ENCODE measurements around the gene RIPOR1.
"Not testable (repeated sequence)": the region's sequence is repeated elsewhere in the genome, so short reads cannot be mapped to it uniquely, and the experiment has no call there.

The RIPOR1 gene

DNA sequence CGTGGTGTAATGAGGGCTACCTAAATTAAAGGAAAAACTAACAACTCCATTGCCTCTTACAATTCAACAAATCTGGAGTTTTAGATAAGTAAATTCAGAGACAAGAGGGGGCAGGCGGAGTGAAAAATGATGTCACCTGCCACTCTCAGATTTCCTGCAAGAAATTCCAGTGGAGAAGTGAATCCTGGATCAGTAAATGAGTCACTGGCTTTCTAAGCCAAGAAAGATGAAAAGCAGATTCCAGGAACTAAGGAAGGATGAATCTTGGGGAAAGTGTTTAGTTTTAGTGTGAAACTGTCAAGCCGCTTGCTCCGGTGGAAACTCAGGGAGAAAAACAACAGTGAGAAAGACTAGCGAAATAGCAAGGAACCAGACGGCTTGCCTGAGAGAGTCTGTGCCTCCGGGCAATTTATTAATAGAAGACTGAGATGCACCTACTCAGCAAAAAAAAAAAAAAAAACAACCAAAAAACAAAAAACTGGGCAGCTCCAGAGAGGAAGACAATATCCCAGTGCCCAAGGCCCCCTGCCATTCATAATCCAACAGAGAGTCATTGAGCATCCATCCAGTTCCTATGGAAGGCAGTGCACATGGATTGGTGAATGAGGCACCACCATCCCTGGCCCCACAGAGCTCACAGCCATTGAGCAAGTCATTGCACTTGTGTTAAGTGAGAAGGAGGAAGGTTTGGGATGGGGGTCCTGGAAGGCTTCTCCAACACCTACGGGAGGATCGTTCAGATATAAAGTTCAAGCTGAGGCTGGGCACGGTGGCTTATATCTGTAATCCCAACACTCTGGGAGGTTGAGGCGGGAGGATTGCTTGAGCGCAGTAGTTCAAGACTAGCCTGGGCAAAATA is 12.1 kb upstream of the RIPOR1 start:
- DNase-seq (ENCODE audit: low spot score) = no peak

DNA sequence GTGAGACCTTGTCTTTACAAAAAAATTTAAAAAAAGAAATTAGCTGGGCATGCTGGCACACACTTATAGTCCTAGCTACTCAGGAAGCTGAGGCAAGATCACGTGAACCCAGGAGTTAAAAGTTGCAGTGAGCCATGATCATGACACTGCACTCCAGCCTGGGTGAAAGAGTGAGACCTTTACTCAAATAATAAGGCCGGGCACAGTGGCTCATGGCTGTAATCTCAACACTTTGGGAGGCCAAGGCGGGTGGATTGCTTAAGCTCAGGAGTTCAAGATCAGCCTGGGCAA is 11.5 kb upstream of the RIPOR1 start:
- no peak for DNase-seq (ENCODE audit: low spot score)

DNA sequence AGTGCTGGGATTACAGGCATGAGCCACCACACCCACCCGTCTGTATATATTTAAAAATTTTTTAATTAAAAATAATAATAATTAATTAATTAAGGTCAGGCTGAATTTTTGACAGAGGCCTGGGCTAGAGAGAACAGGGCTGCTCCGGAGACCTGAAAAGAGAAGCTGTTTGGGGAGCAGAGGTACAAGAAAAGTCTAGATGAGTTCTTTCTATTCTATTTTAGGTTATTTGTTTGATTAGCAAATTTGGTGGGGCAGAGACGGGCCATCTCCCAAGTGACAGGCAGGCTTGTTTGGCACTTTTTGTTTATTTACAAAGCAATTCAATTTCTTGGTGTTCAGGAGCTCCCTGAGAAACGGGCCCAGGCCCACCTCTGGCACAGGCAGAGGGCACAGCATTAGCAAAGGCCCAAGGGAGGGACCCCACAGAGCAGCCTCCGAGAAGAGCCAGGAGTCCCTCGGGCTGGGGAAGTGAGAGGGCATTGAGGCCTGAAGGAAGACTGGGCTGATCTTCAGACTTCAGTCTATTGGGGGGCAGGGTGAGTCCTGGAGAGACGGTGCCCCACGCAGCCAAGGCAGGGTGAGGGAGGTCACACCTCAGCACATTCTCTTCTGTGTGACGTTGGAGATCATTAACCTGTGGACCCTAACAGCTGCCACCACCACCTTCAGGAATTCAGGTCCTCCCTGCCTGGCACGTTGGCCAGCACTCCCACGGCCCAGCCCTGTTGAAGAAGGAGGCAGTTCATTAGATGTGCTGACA is 10.8 kb upstream of the RIPOR1 start:
- DNase-seq (ENCODE audit: low spot score) = no peak

DNA sequence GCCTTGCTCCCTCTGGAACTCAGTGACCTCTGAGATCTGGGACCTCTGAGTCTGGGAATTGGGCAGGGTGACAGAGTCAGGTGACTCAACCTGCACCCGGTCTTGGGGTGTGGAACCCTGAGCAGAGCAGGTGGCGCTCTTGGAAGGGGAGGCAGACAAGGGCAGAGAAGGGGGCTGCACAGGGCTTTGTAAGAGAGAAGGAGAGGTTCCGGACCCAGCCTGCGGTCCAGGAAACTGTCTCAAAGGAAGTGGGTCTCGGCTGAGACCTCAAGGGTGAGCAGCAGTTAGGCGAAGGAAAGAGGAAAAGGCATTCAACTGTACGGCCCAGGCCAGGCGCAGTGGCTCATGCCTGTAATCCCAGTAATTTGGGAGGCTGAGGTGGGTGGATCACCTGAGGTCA is 10.0 kb upstream of the RIPOR1 start:
- DNase-seq (ENCODE audit: low spot score) = no peak

DNA sequence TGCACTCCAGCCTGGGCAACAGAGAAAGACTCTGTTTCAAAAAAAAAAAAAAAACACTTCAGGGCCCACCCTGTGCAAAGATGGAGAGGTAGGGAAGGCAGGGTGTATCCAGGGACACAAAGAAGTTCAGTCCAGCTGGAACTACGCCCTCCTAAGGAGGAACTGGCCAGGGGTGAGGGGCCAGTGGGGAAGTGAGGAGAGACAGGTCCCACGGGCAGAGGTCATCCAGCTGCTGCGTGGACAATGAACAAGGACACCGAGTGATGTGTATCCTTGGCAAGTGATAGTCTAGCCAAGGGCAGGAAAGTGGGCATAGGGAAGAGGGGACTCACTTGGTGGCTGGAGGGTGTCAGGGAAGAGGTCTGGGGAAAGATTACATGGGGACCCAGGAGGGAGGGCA is 9.4 kb upstream of the RIPOR1 start:
- DNase-seq (ENCODE audit: low spot score) = no peak

DNA sequence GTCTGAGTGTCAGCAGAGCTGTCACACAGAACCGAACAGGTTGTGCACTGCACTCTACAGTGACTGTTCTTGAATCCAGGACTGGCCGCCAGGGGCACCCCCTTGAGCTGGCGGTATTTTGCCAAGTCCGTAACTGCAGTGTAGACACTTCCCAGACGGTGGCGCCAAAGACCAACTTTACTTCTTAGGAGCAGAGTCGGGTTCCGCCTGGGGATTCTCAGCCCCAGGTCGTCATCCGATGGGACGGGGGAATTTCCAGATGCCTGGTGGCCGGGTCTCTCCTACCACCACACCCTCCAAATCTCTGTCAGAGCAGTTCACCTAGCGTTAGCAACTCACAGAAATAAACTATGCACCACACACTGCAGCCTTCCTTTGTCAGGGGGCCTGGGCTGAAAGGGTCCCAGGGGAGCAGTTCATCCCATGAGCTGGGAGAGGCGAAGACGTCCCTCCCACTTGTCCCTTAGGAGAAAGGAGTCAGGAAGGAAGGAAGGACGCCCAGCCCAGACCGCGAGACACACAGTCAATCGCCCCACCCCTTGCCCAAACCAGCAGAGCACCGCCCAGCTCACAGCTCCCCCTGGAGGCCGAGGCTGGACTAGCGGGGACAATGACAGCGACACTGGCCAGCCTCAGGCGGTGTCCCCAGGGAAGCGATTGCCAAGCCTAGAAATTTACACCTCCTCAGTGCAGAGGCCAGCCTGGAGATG is 7.4 kb upstream of the RIPOR1 start:
- DNase-seq (ENCODE audit: low spot score) = peak; percentile 92

DNA sequence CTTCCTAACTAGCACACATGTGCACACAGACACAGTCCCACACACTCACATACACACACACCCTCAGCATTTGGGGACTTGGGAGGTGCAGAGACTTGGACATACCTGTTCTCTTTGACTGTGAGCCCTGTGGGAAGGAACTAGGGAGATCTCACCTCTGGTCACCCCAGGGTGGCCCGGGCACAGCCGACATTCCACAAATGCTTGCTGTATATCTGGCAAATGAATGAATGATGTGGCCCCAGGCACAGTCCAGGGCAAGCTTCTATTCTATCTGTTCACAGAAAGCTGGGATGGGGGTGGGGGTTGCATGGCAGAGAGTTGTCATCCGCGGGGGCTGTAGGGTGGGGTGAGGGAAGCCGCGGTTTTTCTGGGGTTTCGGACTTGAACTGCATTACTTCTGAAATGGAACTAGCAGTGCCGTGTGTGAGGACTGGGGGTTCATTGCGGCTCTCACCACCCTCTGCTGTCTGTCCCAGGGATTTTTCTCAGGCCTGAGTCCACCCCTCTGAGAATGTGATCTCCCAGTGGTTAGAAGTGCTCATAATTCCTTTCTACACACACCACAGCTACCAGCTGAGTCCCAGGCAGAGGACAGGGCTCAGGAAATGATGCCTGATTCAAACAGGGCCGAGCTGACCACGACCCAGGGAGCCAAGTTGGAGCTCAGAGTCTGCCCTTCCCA is 3.3 kb upstream of the RIPOR1 start:
- no peak for DNase-seq (ENCODE audit: low spot score)

DNA sequence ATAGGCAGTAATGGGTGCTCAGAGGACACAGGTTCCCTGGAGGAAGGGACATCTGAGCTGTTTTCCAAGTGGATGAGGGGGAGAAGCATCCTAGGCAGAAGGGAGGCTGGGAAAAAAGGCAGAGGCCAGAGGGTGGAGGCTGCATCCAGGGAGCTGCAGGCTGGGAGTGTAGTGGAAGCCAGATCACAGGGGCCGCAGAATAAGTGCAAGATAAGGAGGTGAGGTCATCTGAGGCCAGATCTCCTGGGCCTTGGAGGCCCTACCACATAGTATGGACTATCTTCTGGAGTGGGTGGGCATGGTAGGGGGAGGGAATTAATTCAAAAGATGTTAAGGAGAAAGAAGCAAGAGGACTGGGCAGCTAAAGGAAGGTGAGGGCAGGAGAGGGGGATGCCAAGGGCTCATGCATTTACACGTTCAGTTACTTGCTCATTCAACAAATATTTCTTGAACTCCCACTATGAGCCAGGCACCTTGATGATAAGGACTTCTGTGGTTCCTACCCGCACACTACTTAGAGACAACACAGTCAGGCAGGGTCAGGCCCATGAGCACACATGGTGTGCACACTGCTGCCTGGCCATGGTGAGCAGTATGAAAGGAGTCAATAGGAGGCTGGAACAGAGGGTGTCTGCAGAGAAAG is 2.4 kb upstream of the RIPOR1 start:
- no peak for DNase-seq (ENCODE audit: low spot score)

DNA sequence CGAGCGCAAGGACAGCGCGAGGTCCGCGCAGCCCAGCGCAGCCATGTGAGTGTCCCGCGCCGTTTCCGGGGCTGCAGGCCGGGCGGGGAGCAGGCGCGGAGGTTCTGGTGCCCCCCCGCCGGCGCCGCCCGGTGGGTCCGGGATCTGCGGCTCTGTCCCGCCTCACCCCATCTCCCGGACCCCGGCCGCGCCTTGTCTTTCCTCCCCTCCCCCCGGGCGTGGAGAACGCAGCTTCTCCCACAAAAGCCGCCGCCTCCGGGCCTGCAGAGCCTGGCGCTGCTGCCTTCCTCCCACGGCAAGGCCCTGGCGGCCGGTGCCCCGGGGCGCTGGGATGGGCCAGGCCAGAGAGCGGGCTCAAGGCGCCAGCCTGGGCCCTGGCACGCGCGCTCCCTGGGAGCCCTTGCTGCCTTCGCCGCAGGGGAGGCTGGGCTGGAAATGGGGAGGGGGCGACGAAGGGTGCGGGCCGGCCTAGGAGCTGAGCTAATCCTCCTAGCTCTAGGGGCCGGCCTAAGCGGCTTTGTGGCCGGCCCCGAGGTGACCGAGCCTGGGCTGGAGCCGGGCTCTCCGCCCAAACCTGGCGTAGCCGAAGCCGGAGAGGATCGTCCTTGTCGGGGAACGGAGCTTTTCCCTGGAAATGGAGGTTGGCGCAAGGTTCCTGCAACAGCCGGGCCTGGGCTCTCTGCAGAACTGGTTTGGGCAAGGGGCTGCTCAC is 397 bp downstream of the RIPOR1 start:
- peak; percentile 12 for DNase-seq (ENCODE audit: low spot score)

DNA sequence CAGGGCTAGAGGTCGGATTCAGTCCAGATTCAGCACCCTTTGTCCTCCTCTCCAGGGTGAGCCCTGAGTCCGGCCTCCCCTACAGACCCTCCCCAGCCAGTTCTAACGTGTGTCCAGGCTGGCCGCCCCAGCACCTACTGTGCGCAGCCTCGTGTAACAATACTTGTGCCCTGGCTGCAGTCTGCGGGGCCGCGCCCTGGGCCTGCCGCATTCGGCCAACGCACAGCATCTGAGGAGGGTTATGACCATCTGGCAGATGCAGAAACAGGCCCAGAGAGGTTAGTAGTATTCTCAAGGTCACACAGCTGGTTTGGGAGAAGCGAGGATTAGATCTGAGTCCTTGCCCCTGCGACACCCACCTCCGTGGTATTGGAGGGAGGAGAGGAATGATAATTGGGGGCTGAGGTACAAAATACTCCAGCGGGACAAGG is 968 bp downstream of the RIPOR1 start:
- DNase-seq (ENCODE audit: low spot score) = peak; percentile 20

DNA sequence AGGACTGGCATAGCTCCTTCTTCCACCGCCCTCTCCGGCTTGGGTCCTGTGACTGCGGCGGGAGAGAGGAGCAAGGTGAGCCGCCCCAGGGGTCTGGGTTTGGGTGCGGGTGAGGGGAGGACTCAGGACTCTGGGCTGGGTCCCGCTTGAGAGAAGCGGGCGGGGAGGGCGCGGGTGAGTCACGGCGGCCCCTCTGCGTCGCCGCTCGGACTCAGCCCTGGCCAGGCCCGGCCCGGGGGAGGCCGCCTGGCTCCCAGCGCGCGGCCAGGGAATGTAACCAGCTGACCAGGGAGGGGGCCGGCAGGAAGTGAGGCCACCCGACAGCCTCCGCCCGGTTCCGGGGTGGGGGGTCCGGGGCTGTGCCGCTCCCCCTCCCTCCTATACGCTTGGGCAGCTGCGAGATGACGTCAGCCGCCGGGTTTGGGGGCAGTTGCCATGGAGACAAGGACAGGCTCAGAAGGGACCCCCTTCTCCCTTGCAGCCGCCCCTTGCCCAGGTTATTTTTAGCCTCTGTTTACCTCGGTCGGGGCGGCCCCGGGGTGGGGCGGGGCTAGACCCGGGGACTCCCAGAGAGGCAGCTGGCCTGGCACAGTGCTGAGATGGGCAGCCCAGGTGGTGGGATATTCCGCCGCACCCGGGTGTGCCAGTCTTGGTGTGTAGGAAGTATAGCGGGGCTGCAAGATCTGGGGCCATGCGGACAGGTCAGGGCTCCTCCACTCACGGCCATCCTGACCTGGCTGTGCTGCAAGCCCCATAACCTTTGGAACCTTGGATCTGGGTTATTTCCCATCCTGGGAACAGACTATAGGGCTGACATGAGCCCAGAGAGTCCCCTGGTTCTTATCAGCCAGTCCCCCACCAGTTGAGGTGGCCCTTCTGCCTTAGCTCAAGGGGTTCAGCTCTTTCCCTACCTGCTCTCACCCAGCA is 1.6 kb downstream of the RIPOR1 start:
- peak; percentile 49 for DNase-seq (ENCODE audit: low spot score)

DNA sequence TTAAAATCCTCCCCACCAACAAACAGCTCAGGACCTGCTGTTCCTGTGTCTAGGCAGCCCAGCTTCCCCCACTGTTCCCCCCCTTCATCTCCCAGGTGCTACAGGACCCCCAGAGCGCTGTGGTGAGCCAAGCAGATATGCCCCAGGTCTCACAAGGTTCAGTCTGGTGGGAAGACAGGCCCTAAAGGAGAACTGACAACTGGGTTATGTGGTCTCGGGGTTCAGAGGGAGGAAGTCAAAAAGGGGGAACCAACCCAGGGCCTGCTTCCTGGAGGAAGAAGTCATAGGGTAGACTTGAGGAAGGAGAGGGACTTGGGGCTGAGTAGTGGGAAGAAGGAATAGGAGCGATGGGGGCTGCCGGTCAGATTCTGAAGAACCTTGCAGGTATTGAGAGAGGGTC is 2.6 kb downstream of the RIPOR1 start:
- peak; percentile 64 for DNase-seq (ENCODE audit: low spot score)

DNA sequence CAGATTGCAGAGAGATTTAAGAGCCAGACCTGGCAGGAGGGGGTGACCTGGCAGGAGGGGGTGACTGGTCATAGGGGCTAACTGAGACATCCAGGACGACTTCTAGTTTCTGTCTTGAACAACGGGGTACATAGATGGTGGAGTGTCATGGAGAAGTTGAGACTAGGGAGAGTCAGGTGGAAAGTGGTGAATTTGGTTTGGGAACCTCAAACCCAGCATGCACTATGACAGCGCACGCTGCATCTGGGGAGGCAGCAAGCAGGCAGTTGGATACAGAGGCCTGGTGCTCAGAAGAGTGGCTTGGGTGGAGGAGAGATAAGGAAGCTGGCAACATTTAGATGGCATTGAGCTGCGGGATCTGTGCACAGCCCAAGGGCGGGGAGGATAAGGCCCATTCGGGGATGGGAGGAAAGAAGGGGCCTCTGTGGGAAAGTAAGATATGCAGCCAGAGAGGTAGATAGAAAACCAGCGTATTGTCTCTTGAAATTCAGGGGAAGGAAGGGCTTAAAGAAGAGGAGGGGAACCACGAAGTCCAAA is 4.5 kb downstream of the RIPOR1 start:
- no peak for DNase-seq (ENCODE audit: low spot score)

DNA sequence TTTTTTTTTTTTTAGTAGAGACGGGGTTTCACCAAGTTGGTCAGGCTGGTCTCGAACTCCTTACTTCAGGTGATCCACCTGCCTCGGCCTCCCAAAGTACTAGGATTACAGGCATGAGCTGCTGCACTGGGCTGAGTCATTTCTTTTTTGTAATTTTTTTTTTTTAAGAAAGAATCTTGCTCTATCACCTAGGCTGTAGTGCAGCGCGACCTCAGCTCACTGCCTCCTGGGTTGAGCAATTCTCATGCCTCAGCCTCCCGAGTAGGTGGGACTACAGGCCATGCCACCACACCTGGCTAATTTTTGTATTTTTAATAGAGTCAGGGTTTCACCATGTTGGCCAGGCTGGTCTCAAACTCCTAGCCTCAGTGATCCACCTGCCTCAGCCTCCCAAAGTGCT is 5.4 kb downstream of the RIPOR1 start:
- not testable (repeated sequence) for DNase-seq (ENCODE audit: low spot score)

DNA sequence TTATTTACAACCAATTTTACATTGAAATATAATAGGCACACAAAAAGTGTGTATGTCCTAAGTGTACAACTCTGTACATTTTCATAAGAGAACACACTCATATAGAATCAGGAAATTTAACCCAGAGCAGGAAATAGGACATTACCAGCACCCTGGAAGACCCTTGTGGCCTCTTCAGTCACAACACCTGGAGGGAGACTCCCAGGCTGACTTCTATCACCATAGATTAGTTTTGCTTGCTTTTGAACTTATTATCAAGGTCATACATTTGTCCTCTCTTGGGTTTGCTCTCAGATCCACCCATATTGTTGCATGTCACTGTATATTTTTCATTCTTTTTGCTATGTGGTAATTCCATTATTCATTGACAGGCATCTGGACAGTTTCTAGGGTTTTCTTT is 5.8 kb downstream of the RIPOR1 start:
- DNase-seq (ENCODE audit: low spot score) = no peak

DNA sequence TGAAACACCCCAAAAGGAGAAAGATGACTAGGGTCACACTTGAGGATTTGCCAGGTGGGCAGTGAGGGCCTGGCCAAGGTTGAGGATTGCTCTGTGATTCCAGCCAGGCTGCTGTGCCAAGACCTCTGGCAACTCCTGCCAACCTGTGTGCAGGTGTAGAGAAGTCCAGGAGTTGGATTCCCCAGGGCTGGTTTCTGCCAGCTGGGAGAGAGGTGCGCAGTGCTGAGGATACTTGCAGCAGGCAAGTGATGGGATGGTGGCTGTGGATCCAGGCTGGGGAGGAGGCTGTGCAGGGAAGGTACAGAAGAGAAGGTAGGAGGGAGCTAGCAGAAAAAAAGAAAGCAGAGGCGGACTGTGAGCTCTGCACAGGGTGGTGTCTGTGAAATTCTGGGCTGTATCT is 6.6 kb downstream of the RIPOR1 start:
- DNase-seq (ENCODE audit: low spot score) = no peak

DNA sequence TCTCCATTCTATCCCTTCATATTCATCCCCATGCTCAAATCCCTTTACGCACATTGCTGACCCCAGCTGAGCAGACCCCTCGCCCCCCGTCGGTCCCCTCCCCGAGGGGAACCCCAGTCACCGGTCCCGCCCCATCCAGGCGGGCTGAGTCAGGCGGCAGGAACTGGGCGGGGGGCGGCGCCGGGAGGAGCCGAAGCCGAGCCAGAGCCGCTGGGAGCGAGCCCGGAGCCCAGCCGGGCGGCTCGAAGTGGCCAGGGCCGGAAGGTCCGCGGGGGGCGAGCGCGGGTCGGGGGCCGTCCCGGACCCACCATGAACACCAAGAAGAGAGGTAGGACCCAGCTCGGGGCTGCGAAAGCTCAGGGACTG is 8.6 kb downstream of the RIPOR1 start:
- peak; percentile 30 for DNase-seq (ENCODE audit: low spot score)

DNA sequence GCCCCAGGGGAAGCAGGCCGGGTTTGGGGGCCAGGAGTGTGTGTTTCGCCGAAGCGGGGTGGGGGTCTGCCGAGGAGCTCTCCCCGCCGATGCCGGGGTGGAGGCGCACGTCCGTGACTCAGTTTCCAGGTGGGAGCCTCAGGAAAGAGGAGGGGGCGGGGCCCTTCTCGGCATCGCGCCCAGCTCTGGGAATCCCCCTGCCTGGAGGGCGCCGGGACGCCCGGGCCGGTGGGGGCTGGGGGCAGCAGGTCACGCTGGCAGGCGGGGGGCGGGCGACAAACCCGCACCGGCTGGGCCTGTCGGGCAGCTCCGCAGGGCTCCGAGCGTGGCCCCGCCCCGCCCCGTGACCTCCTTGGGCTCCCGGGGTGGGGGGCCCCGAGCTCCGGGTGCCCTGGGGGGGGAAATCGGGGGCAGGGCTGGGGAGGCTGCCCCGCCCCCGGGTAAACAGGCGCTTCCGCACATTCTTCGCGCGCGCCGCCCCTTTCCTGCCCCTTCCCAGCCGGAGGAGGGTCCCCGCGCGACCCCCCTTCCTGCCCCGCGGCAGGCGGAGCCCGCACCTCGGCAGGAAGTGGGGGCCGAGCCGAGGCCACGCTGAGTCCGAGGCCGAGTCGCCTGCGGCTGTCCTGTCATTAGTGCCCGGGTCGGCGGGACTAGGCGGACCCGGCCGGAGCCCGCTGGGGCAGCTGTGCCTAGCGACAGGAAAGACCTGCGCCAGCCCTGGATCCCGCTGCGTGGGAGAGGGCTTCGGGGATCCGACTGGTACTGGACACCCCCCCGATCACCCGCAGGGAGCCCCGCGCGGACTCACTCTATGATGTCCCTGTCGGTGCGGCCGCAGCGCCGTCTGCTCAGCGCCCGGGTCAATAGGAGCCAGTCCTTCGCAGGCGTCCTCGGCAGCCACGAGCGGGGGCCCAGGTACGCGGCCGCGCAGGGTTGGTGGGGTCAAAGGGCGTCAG is 9.3 kb downstream of the RIPOR1 start:
- peak; percentile 23 for DNase-seq (ENCODE audit: low spot score)

DNA sequence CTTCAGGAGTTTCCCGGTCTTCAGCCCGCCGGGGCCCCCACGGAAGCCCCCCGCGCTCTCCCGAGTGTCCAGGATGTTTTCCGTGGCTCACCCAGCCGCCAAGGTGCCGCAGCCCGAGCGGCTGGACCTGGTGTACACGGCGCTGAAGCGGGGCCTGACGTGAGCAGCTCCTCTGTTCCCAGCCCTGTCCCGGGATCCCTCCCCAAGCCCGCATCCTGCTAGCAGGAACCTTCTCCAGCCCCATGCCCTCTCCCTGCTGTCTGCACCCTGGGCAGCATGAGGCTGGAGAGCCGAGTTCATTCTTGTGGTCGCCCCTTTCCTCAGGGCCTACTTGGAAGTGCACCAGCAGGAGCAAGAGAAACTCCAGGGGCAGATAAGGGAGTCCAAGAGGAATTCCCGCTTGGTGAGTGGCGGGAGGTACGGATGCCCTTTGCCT is 10.1 kb downstream of the RIPOR1 start:
- DNase-seq (ENCODE audit: low spot score) = no peak
